Endothelial cell of umbilical vein (primary cell): ENCODE results near the gene SYNPR. TPM values are rescaled to one million over a fixed set of nuclear protein-coding genes. Genes with fewer than 3 reads are reported as not detected.

Experiments used
- BruUV-seq: library from RNA; stranded (reverse); fragments of 400-500 nt; replicated peaks from 2 replicates; lab custom pipeline; 2021; lab: Mats Ljungman, UMichigan
- CTCF ChIA-PET: fragments of 300-600, 350-600 bp; sonication (Branson Sonifier 250); formaldehyde crosslinking; loops from one replicate; lab custom pipeline; 2021; ENCODE audit warnings: antibody characterized with exemption, inconsistent platforms; lab: Charles Lee
- POLR2A ChIA-PET: fragments of 300-600, 350-600 bp; sonication (Branson Sonifier 250); formaldehyde crosslinking; loops from one replicate; lab custom pipeline; 2021; ENCODE audit warnings: antibody characterized with exemption, inconsistent platforms; lab: Charles Lee
- DNase-seq: peaks from one replicate; pipeline ENCODE4 v3.0.0-alpha.2; 2011; ENCODE audit warnings: low read depth, low spot score
- FAIRE-seq: peaks from 2 replicates; lab custom pipeline; 2011; peaks lifted over from hg19 to GRCh38; lab: Jason Lieb, UNC
- H2AFZ ChIP-seq: 2 replicates; pipeline ENCODE4 v1.6.0; 2012; ENCODE audit warnings: low read depth, low read length, control low read depth, inconsistent platforms
- H3K27ac ChIP-seq: 2 replicates; pipeline ENCODE4 v1.5.1; 2011; ENCODE audit warnings: low read depth, mild to moderate bottlenecking, control low read depth, low read length, moderate library complexity; ENCODE audit not compliant: insufficient read depth
- H3K27me3 ChIP-seq, 2 experiments: 2 replicates each; pipeline versions ENCODE4 v1.6.0 to v1.6.1; 2011; ENCODE audit warnings: low read length in 2 of 2, mixed read lengths in 1 of 2; ENCODE audit not compliant: control insufficient read depth in 2 of 2, insufficient read depth in 2 of 2
- H3K36me3 ChIP-seq, 2 experiments: 2 replicates in 1 of 2; 3 replicates in 1 of 2; pipeline ENCODE4 v1.5.1; 2011; ENCODE audit warnings: low read length in 2 of 2, mild to moderate bottlenecking in 1 of 2, moderate library complexity in 1 of 2; ENCODE audit not compliant: control insufficient read depth in 2 of 2, insufficient read depth in 2 of 2; ENCODE audit errors: extremely low read depth in 1 of 2
- H3K4me1 ChIP-seq: 3 replicates; pipeline ENCODE4 v1.5.1; 2011; ENCODE audit warnings: mild to moderate bottlenecking, low read length; ENCODE audit not compliant: control insufficient read depth, insufficient read depth; ENCODE audit errors: extremely low read depth
- H3K4me2 ChIP-seq: 2 replicates; pipeline ENCODE4 v1.6.1; 2011; ENCODE audit warnings: low read length, control low read depth, mixed read lengths; ENCODE audit not compliant: insufficient read depth
- H3K4me3 ChIP-seq, 3 experiments: fragments of 200-600 bp in 1 of 3; sonication (generic), shearing (Covaris generic) in 1 of 3; replicated peaks in 1 of 3; 2 replicates each; pipeline ENCODE4 v1.5.1; 2011 to 2016; ENCODE audit warnings: control low read depth in 3 of 3, low read length in 3 of 3, mild to moderate bottlenecking in 2 of 3, inconsistent platforms in 1 of 3, low read depth in 1 of 3, moderate library complexity in 1 of 3; ENCODE audit not compliant: insufficient read depth in 1 of 3
- H3K79me2 ChIP-seq: 2 replicates; pipeline ENCODE4 v1.6.0; 2012; ENCODE audit warnings: low read length, inconsistent platforms; ENCODE audit not compliant: control insufficient read depth, insufficient read depth
- H3K9ac ChIP-seq: replicated peaks from 2 replicates; pipeline ENCODE3; 2011; ENCODE audit warnings: low read length, control low read depth; ENCODE audit not compliant: insufficient read depth; ENCODE audit errors: extremely low read depth
- H3K9me1 ChIP-seq: replicated peaks from 3 replicates; pipeline ENCODE4 v1.6.0; 2011; ENCODE audit warnings: mild to moderate bottlenecking, low read length; ENCODE audit not compliant: control insufficient read depth, insufficient read depth; ENCODE audit errors: extremely low read depth
- H3K9me3 ChIP-seq: replicated peaks from 2 replicates; pipeline ENCODE4 v1.5.1; 2012; ENCODE audit warnings: low read length, inconsistent platforms; ENCODE audit not compliant: control insufficient read depth, insufficient read depth
- H4K20me1 ChIP-seq: replicated peaks from 2 replicates; pipeline ENCODE3; 2011; ENCODE audit warnings: mild to moderate bottlenecking, low read length; ENCODE audit not compliant: control insufficient read depth, insufficient read depth; ENCODE audit errors: extremely low read depth
- EZH2 ChIP-seq: IDR thresholded peaks from 2 replicates; pipeline ENCODE4 v1.6.1; 2012; ENCODE audit warnings: borderline replicate concordance, low read depth, mild to moderate bottlenecking, moderate library complexity, low read length, inconsistent platforms; ENCODE audit not compliant: severe bottlenecking
- FOS ChIP-seq: IDR thresholded peaks from 2 replicates; pipeline ENCODE4 v1.6.1; 2011; ENCODE audit warnings: mild to moderate bottlenecking, low read length, moderate library complexity, borderline replicate concordance; ENCODE audit not compliant: insufficient read depth
- GATA2 ChIP-seq: IDR thresholded peaks from 2 replicates; pipeline ENCODE4 v1.7.0; 2011; ENCODE audit warnings: low read depth, mild to moderate bottlenecking, moderate library complexity, mixed read lengths, low read length; ENCODE audit not compliant: insufficient read length, insufficient read depth
- JUN ChIP-seq: IDR thresholded peaks from 2 replicates; pipeline ENCODE4 v1.6.1; 2011; ENCODE audit warnings: borderline replicate concordance, low read depth; ENCODE audit not compliant: insufficient read length, insufficient read depth
- MYC ChIP-seq: IDR thresholded peaks from one replicate; pipeline ENCODE4 v1.6.1; 2011; ENCODE audit warnings: mild to moderate bottlenecking, low read depth, low read length
- POLR2A ChIP-seq: IDR thresholded peaks from 2 replicates; pipeline ENCODE4 v1.6.1; 2012; ENCODE audit warnings: low read depth, mild to moderate bottlenecking, control low read depth, low read length
- POLR2AphosphoS5 ChIP-seq: IDR thresholded peaks from 2 replicates; pipeline ENCODE4 v1.6.1; 2012; ENCODE audit warnings: low read depth, mild to moderate bottlenecking, control low read depth, low read length, moderate library complexity; ENCODE audit not compliant: insufficient read depth
- dilution Hi-C: fragments of 300-500 bp; cut with MboI; formaldehyde crosslinking; loops from one replicate; pipeline ENCODE4 v1.15.0; 2019; ENCODE audit warnings: low sequenced_read_pairs; ENCODE audit not compliant: extremely low pct_ligation_motif_present
- intact Hi-C: fragments of 100-400 bp; cut with micrococcal nuclease; formaldehyde crosslinking; loops from one replicate; pipeline ENCODE4 v1.10.0; 2022
- polyA plus RNA-seq, 4 experiments: library from polyadenylated mRNA; depleted of rRNA in 3 of 4; stranded (reverse) in 3 of 4; unstranded in 1 of 4; fragments of >200 nt; gene quantifications; 2 replicates each; pipeline versions ENCODE4 v1.2.1 to v1.2.3, GENCODE V29; 2011 to 2012; ENCODE audit warnings: missing spikeins in 1 of 4
- total RNA-seq: library from RNA; stranded (reverse); gene quantifications from 2 replicates; pipeline ENCODE4 v1.2.3, GENCODE V29; 2021
- TF ChIP-seq, protein P1 (sequence below), 2 donors: IDR thresholded peaks; 1 replicate in 1 of 2; 2 replicates in 1 of 2; pipeline ENCODE4 v1.5.1; 2011; ENCODE audit warnings: low read length in 2 of 2, mild to moderate bottlenecking in 2 of 2, moderate library complexity in 2 of 2, control low read depth in 1 of 2, inconsistent platforms in 1 of 2, low read depth in 1 of 2; ENCODE audit not compliant: insufficient read depth in 1 of 2; ENCODE audit errors: extremely low read depth in 1 of 2
- TF ChIP-seq, protein P2 (sequence below): IDR thresholded peaks from 2 replicates; pipeline ENCODE4 v1.6.1; 2011; ENCODE audit not compliant: insufficient read depth, insufficient read length

SYNPR gene
- total and polyA plus RNA-seq, 2 donors (not counting 3 experiments of a cell fraction or from before 2014, with no cell fraction given) = not detected

DNA sequence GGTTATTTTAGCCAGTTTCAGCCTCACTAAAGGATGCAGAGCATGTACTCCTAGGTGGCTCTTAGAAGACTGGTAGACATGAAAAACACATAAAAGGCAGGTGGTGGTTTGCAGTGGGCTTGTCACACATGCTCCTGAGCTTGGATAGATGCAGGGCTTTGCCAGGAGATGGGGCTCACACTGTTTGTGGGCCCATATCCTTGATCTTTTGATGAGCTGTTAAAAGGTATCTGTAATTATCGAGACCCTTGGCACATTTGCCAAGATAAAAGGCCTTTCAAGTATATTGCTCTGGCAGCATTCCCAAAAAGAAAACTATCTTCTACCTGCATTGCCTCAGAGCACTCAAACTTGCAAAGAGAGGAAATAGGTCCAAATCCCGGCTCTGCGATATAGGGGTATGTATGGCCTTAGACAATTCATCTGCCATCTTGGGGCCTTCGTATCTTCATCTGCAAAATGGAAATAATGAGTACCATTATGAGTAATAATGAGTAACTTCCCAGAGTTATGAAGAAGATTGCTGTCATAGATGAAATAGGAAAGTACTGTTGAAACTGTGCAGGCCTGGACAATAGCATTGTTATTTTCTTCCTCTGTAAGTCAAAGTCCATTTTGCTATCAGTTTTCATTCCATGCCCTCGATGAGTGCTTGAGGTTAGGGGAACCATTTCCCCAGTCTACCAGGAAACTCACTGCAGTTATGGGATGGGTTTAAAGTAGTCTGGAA lies 172.7 kb downstream of the SYNPR start:
- no peak overlapping the region for H2AFZ ChIP-seq
- BruUV-seq = no TSS peak

More for the DNA sequence above, 172.7 kb downstream of the SYNPR start:
- H3K9me1 ChIP-seq = no peaks in the 10 kb centered on the region
- ChIA-PET POLR2A (no interaction called here), CTCF (no interaction called here)
- no peak overlapping the region for H3K4me3 ChIP-seq
- dilution Hi-C loops = no loop called here
- H3K9ac ChIP-seq = no peak overlapping the region
- no peaks in the 10 kb centered on the region for H3K27me3 ChIP-seq
- no peak for TF ChIP-seq POLR2A
- TF ChIP-seq EZH2 = no peak
- TF ChIP-seq, protein P1, sequence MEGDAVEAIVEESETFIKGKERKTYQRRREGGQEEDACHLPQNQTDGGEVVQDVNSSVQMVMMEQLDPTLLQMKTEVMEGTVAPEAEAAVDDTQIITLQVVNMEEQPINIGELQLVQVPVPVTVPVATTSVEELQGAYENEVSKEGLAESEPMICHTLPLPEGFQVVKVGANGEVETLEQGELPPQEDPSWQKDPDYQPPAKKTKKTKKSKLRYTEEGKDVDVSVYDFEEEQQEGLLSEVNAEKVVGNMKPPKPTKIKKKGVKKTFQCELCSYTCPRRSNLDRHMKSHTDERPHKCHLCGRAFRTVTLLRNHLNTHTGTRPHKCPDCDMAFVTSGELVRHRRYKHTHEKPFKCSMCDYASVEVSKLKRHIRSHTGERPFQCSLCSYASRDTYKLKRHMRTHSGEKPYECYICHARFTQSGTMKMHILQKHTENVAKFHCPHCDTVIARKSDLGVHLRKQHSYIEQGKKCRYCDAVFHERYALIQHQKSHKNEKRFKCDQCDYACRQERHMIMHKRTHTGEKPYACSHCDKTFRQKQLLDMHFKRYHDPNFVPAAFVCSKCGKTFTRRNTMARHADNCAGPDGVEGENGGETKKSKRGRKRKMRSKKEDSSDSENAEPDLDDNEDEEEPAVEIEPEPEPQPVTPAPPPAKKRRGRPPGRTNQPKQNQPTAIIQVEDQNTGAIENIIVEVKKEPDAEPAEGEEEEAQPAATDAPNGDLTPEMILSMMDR (IDR thresholded peaks at IDR 0.05; ENCODE audit: extremely low read depth in 1 of 2, insufficient read depth in 1 of 2, low read depth in 1 of 2, low read length in 2 of 2) = no peak
- TF ChIP-seq MYC = no peak
- TF ChIP-seq FOS = no peak
- TF ChIP-seq GATA2 = no peak
- no peak for TF ChIP-seq JUN
- no peak for TF ChIP-seq POLR2AphosphoS5
- TF ChIP-seq, protein P2, sequence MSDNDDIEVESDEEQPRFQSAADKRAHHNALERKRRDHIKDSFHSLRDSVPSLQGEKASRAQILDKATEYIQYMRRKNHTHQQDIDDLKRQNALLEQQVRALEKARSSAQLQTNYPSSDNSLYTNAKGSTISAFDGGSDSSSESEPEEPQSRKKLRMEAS = no peak
- intact Hi-C loops = no loop called here
- no peaks in the 10 kb centered on the region for H3K9me3 ChIP-seq
- no peaks in the 10 kb centered on the region for H4K20me1 ChIP-seq
- DNase-seq = no peak
- H3K27ac ChIP-seq = no peak overlapping the region
- H3K36me3 ChIP-seq = no peaks in the 10 kb centered on the region
- FAIRE-seq = no peak
- no peaks in the 10 kb centered on the region for H3K79me2 ChIP-seq
- H3K4me2 ChIP-seq = no peak overlapping the region
- no peaks in the 10 kb centered on the region for H3K4me1 ChIP-seq
